IPS-15b (cell line): ENCODE measurements around the gene DOCK11.
"Not testable (repeated sequence)": the region's sequence is repeated elsewhere in the genome, so short reads cannot be mapped to it uniquely, and the experiment has no call there.

ENCODE experiments used
- H3K27me3 ChIP-seq: one replicate; pipeline ENCODE4 v1.6.1; 2013; ENCODE audit warnings: low read length; ENCODE audit not compliant: control insufficient read depth, insufficient read depth
- H3K36me3 ChIP-seq: one replicate; pipeline ENCODE4 v1.6.1; 2013; ENCODE audit warnings: low read length; ENCODE audit not compliant: control insufficient read depth, insufficient read depth
- H3K4me1 ChIP-seq: one replicate; pipeline ENCODE4 v1.6.1; 2013; ENCODE audit warnings: mild to moderate bottlenecking, low read length; ENCODE audit not compliant: control insufficient read depth, insufficient read depth
- H3K4me3 ChIP-seq: one replicate; pipeline ENCODE4 v1.5.1; 2013; ENCODE audit warnings: low read depth, low read length
- H3K9ac ChIP-seq: one replicate; pipeline ENCODE4 v1.6.1; 2013; ENCODE audit warnings: low read depth, mild to moderate bottlenecking, low read length
- H3K9me3 ChIP-seq: one replicate; pipeline ENCODE4 v1.6.1; 2013; ENCODE audit warnings: mild to moderate bottlenecking, low read length; ENCODE audit not compliant: control insufficient read depth, insufficient read depth

DOCK11 gene

GRCh38 chrX:118685393-118685792 is 189.8 kb downstream of the DOCK11 start:
- Histone ChIP-seq H3K4me3 (no peak overlapping the region), H3K4me1 (no peaks in the 10 kb centered on the region), H3K9ac (no peak overlapping the region), H3K9me3 (no peaks in the 10 kb centered on the region), H3K27me3 (no peaks in the 10 kb centered on the region), H3K36me3 (no peaks in the 10 kb centered on the region)

DNA sequence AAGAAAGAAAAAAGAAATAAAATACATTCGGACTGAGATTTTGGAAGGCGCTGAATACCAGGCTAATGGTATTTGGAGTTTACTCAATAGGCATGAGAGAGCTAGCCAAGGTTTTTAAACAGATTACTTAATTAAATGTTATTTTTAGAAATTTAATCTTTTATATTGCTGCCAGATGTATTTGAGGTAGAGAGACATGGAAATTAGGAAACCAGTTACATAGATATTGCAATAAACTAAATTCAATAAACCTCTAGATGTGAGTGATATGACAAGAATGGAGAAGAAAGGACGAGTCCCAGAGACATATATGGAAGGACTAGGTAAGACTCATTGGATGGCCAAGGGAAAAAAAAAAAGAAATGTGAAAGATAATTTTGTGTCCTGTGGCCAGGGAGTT is 193.3 kb downstream of the DOCK11 start:
- Histone ChIP-seq H3K27me3 (no peaks in the 10 kb centered on the region), H3K4me1 (no peaks in the 10 kb centered on the region), H3K9me3 (no peaks in the 10 kb centered on the region), H3K36me3 (no peaks in the 10 kb centered on the region), H3K9ac (no peak overlapping the region), H3K4me3 (no peak overlapping the region)

GRCh38 chrX:118693843-118694242 is 198.2 kb downstream of the DOCK11 start:
- H3K9ac ChIP-seq, result no peak overlapping the region
- no peaks in the 10 kb centered on the region for H3K36me3 ChIP-seq
- no peaks in the 10 kb centered on the region for H3K4me1 ChIP-seq
- no peaks in the 10 kb centered on the region for H3K27me3 ChIP-seq
- H3K4me3 ChIP-seq, result no peak overlapping the region
- no peaks in the 10 kb centered on the region for H3K9me3 ChIP-seq

DNA sequence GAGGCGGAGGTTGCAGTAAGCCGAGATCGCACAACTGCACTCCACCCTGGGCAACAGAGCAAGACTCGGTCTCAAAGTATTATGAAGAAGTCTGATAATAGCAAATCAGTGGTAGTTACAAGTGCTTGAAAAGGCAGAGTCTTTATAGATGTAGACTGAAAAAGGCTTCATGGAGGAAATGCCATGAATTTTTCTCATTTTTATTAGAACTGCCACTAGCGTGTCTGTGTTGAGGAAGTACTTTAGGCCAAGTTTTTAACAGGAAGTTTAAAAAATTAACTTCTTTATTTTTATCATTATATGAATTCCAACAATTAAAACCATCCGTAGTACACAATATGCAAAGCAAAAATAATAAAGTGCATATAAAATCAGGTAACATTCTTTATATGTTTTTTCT is 199.0 kb downstream of the DOCK11 start:
- Histone ChIP-seq H3K9me3 (no peaks in the 10 kb centered on the region), H3K27me3 (no peaks in the 10 kb centered on the region), H3K4me1 (no peaks in the 10 kb centered on the region), H3K9ac (no peak overlapping the region), H3K36me3 (no peaks in the 10 kb centered on the region), H3K4me3 (no peak overlapping the region)

DNA sequence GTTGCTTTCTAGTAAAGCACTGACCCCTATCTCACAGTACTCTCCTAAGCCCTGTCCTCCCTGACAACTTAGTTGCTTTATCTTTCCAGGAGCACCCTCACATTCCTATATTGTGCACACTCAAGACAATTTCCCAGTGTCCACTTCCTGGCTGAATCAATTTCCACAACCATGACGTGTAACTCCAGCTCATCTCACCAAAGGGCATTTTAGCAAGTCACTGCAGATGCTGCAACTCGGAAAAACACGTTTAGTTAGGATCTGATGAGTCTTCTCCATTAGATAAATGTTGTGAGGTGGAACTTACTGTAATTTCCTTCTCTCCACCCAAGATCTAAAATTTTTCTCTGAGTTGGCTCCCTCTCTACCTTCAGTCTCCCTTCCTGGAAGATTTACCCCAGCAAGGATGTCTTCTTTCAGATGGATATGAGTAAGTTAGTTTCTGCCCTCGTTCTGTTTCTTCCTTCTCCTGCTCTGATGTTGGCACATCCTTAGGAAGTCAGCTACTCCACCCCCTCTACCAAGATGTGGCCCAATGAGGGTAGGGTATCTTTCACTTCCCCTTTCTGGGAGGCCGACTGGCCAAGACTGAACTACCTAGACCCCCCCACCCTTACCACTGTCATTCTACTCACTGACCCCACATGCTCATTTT is 203.0 kb downstream of the DOCK11 start:
- Histone ChIP-seq H3K4me3 (no peak overlapping the region), H3K9ac (no peak overlapping the region), H3K9me3 (no peaks in the 10 kb centered on the region), H3K36me3 (no peaks in the 10 kb centered on the region), H3K4me1 (no peaks in the 10 kb centered on the region), H3K27me3 (no peaks in the 10 kb centered on the region)

DNA sequence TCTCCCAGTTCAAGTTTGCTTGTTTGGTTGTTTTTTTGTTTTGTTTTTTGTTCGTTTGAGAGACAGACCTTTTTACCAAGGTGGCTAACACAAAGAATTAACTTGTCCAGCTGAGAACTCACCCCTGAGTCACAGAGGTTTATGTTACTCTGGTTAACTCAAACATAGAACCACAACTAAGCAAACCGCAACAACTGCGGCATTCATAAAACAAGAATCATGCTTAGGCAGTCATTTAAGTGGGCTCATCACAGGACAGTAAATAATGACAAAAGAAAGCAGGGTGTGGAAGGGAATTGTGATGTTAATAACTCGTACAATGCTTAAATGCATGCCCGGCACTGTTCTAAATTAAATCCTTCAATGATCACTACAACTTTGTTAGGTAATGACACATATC is 207.1 kb downstream of the DOCK11 start:
- no peaks in the 10 kb centered on the region for H3K36me3 ChIP-seq
- H3K4me1 ChIP-seq, result no peaks in the 10 kb centered on the region
- H3K9ac ChIP-seq, result no peak overlapping the region
- no peaks in the 10 kb centered on the region for H3K27me3 ChIP-seq
- no peak overlapping the region for H3K4me3 ChIP-seq
- H3K9me3 ChIP-seq, result no peaks in the 10 kb centered on the region

DNA sequence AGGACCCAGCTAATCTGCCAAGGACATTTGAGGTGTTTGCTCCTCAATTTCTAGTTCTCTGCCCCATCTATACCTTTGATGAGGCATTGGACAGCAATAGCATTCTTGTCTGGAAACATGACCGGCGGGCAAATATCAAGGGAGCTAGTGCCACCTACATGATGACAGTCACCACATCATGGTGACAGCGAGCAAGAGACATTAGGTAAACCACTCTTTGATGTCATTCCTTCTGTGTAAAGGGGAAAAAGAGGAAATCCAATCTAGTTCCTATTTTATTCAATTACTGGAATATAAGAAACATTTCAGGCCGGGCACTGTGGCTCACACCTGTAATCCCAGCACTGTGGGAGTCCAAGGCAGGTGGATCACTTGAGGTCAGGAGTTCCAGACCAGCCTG is 211.1 kb downstream of the DOCK11 start:
- Histone ChIP-seq H3K36me3 (no peaks in the 10 kb centered on the region), H3K4me1 (no peaks in the 10 kb centered on the region), H3K27me3 (no peaks in the 10 kb centered on the region), H3K4me3 (no peak overlapping the region), H3K9me3 (no peaks in the 10 kb centered on the region), H3K9ac (no peak overlapping the region)

- Histone ChIP-seq H3K9ac (no peak overlapping the region), H3K36me3 (no peaks in the 10 kb centered on the region), H3K4me1 (no peaks in the 10 kb centered on the region), H3K4me3 (no peak overlapping the region), H3K9me3 (no peaks in the 10 kb centered on the region), H3K27me3 (no peaks in the 10 kb centered on the region)
Observed at GRCh38 chrX:118714521-118714920, 218.9 kb downstream of the DOCK11 start.

DNA sequence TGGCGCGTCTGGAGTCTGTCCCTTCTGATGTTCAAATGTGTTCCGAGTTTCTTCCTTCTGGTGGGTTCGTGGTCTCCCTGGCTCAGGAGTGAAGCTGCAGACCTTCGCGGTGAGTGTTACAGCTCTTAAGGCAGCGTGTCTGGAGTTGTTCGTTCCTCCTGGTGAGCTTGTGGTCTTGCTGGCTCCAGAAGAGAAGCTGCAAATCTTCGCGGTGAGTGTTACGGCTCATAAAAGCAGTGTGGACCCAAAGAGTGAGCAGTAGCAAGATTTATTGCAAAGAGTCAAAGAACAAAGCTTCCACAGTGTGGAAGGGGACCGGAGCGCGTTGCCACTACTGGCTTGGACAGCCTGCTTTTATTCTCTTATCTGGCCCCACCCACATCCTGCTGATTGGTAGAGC is 220.3 kb downstream of the DOCK11 start:
- H3K4me1 ChIP-seq, H3K36me3 ChIP-seq, H3K27me3 ChIP-seq, H3K9me3 ChIP-seq, H3K9ac ChIP-seq, H3K4me3 ChIP-seq: not testable (repeated sequence)

DNA sequence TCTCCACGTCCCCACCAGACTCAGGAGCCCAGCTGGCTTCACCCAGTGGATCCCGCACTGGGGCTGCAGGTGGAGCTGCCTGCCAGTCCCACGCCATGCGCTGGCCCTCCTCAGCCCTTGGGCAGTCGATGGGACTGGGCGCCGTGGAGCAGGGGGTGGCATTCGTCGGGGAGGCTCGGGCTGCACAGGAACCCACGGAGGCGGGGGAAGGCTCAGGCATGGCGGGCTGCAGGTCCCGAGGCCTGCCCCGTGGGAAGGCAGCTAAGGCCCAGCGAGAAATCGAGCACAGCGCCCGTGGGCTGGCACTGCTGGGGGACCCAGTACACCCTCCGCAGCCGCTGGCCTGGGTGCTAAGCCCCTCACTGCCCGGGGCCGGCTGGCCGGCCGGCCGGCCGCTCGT is 221.2 kb downstream of the DOCK11 start:
- H3K9ac ChIP-seq, H3K36me3 ChIP-seq, H3K4me3 ChIP-seq, H3K4me1 ChIP-seq, H3K9me3 ChIP-seq, H3K27me3 ChIP-seq: not testable (repeated sequence)

DNA sequence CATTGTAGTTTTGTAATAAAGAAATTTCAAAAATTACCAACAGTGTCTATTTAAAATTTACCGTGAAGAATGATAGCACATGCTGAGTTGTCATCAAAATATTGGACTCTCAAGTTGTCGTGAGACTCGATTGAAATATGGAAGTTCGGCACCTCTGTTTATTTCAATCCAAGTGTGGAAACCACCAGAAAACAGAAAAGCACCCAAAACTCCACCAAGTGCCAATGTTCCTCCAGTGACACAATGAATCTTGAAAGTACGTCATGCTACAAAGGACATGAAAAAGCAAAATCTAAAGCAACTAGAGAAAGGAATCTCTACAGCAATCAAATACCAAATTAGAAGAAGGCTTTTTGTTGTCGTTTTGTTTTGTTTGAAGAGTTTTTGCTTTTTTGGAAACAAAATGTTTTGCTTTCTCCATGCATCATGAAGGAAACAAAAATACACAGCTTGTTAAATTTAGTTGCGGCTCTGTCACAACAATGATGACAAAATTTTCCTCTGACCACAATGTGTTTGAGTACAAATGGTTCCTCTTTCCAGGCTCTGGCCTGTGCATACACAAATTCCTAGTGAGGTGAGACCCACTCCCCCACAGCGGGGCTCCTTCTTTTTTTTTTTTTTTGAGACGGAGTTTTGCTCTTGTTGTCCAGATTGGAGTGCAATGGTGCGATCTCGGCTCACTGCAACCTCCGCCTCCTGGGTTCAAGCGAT is 222.2 kb downstream of the DOCK11 start:
- no peak overlapping the region for H3K4me3 ChIP-seq
- no peak overlapping the region for H3K9ac ChIP-seq
- H3K9me3 ChIP-seq, result no peaks in the 10 kb centered on the region
- peaks cover 2% of the 10 kb centered on the region for H3K4me1 ChIP-seq
- no peaks in the 10 kb centered on the region for H3K27me3 ChIP-seq
- no peaks in the 10 kb centered on the region for H3K36me3 ChIP-seq

GRCh38 chrX:118718737-118719136 is 223.1 kb downstream of the DOCK11 start:
- no peaks in the 10 kb centered on the region for H3K9me3 ChIP-seq
- peaks cover 2% of the 10 kb centered on the region for H3K4me1 ChIP-seq
- H3K27me3 ChIP-seq, result peaks cover 3% of the 10 kb centered on the region
- H3K36me3 ChIP-seq, result no peaks in the 10 kb centered on the region
- no peak overlapping the region for H3K9ac ChIP-seq
- H3K4me3 ChIP-seq, result no peak overlapping the region
